Osteocyte (in vitro differentiated cells): ENCODE measurements around the gene RFT1. TPM values are rescaled to one million over a fixed set of nuclear protein-coding genes. Genes with fewer than 3 reads are reported as not detected.
"Not testable (repeated sequence)": the region's sequence is repeated elsewhere in the genome, so short reads cannot be mapped to it uniquely, and the experiment has no call there.

Experiments
- DNase-seq: peaks from one replicate; pipeline ENCODE4 v3.0.0; 2021; ENCODE audit warnings: mixed read lengths; ENCODE audit not compliant: unreplicated experiment; ENCODE audit errors: extremely low spot score
- H3K27ac Mint-ChIP-seq: one replicate; pipeline ENCODE4 v1.8.0; 2021; ENCODE audit warnings: mild to moderate bottlenecking, mixed read lengths; ENCODE audit not compliant: unreplicated experiment
- H3K27me3 Mint-ChIP-seq: one replicate; pipeline ENCODE4 v1.8.0; 2021; ENCODE audit warnings: mixed read lengths; ENCODE audit not compliant: unreplicated experiment
- H3K36me3 Mint-ChIP-seq: one replicate; pipeline ENCODE4 v1.8.0; 2021; ENCODE audit warnings: mixed read lengths; ENCODE audit not compliant: unreplicated experiment
- H3K4me1 Mint-ChIP-seq: one replicate; pipeline ENCODE4 v1.8.0; 2021; ENCODE audit warnings: mixed read lengths; ENCODE audit not compliant: unreplicated experiment
- H3K4me3 Mint-ChIP-seq: one replicate; pipeline ENCODE4 v1.8.0; 2021; ENCODE audit warnings: mild to moderate bottlenecking, moderate library complexity, mixed read lengths; ENCODE audit not compliant: unreplicated experiment
- H3K9me3 Mint-ChIP-seq: one replicate; pipeline ENCODE4 v1.8.0; 2021; ENCODE audit warnings: mixed read lengths; ENCODE audit not compliant: unreplicated experiment
- total RNA-seq: library from RNA; stranded (reverse); gene quantifications from 2 replicates; pipeline ENCODE4 v1.2.1, GENCODE V29; 2021
- TF ChIP-seq, protein P1 (sequence below): fragments of 200-600 bp; sonication (generic); IDR thresholded peaks from 2 replicates; pipeline ENCODE4 v1.5.0; 2021; ENCODE audit warnings: antibody characterized with exemption, mild to moderate bottlenecking, moderate library complexity

The RFT1 gene
- total RNA-seq, 1 donor from 2014 or later: 21.4 TPM

DNA sequence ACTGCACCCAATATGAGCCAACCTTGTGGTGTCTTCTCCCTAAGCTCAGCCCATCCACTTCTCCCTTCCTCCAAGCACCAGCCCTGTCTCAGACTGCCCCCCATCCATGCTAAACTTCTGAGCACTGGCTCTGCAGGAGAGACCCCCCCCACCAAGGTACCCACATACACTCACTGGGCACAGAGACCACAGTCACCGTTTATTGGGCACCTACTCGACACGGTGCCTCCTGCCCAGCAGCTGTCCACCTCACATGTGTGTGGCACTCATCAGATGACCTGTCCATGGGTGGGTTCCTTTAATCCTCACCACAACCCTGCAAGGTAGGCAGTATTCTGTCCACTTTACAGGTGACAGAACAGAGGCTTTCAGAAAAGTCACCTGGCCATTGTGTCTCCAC is 62.1 kb downstream of the RFT1 start:
- H3K9me3 Mint-ChIP-seq: no peaks in the 10 kb centered on the region
- no peak overlapping the region for H3K4me3 Mint-ChIP-seq
- DNase-seq: no peak
- peaks cover 15% of the 10 kb centered on the region for H3K27me3 Mint-ChIP-seq
- TF ChIP-seq, protein P1, sequence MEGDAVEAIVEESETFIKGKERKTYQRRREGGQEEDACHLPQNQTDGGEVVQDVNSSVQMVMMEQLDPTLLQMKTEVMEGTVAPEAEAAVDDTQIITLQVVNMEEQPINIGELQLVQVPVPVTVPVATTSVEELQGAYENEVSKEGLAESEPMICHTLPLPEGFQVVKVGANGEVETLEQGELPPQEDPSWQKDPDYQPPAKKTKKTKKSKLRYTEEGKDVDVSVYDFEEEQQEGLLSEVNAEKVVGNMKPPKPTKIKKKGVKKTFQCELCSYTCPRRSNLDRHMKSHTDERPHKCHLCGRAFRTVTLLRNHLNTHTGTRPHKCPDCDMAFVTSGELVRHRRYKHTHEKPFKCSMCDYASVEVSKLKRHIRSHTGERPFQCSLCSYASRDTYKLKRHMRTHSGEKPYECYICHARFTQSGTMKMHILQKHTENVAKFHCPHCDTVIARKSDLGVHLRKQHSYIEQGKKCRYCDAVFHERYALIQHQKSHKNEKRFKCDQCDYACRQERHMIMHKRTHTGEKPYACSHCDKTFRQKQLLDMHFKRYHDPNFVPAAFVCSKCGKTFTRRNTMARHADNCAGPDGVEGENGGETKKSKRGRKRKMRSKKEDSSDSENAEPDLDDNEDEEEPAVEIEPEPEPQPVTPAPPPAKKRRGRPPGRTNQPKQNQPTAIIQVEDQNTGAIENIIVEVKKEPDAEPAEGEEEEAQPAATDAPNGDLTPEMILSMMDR: no peak
- H3K27ac Mint-ChIP-seq: no peak overlapping the region
- H3K4me1 Mint-ChIP-seq: peaks cover 10% of the 10 kb centered on the region
- no peaks in the 10 kb centered on the region for H3K36me3 Mint-ChIP-seq

- Mint-ChIP-seq H3K27me3 (peaks cover 20% of the 10 kb centered on the region), H3K27ac (no peak overlapping the region), H3K4me1 (peaks cover 6% of the 10 kb centered on the region), H3K9me3 (no peaks in the 10 kb centered on the region), H3K36me3 (no peaks in the 10 kb centered on the region), H3K4me3 (no peak overlapping the region)
- no peak for DNase-seq
- TF ChIP-seq, protein P1: no peak
Observed at GRCh38 chr3:53067567-53067966, 62.7 kb downstream of the RFT1 start.

GRCh38 chr3:53065841-53066480 is 64.3 kb downstream of the RFT1 start:
- TF ChIP-seq, protein P1: no peak
- Mint-ChIP-seq H3K9me3 (no peaks in the 10 kb centered on the region), H3K4me3 (no peak overlapping the region), H3K27ac (no peak overlapping the region), H3K27me3 (peaks cover 34% of the 10 kb centered on the region), H3K36me3 (no peaks in the 10 kb centered on the region), H3K4me1 (peaks cover 3% of the 10 kb centered on the region)
- peak; percentile 57 for DNase-seq

GRCh38 chr3:53062905-53063304 is 67.3 kb downstream of the RFT1 start:
- Mint-ChIP-seq H3K4me3 (no peak overlapping the region), H3K27me3 (peaks cover 49% of the 10 kb centered on the region), H3K4me1 (no peaks in the 10 kb centered on the region), H3K27ac (no peak overlapping the region), H3K36me3 (no peaks in the 10 kb centered on the region), H3K9me3 (no peaks in the 10 kb centered on the region)
- DNase-seq: no peak
- TF ChIP-seq, protein P1: no peak

- H3K36me3 Mint-ChIP-seq: no peaks in the 10 kb centered on the region
- no peak overlapping the region for H3K4me3 Mint-ChIP-seq
- TF ChIP-seq, protein P1: no peak
- H3K9me3 Mint-ChIP-seq: no peaks in the 10 kb centered on the region
- H3K27me3 Mint-ChIP-seq: peaks cover 18% of the 10 kb centered on the region
- H3K4me1 Mint-ChIP-seq: no peaks in the 10 kb centered on the region
- no peak for DNase-seq
- no peak overlapping the region for H3K27ac Mint-ChIP-seq
Observed at GRCh38 chr3:53056442-53056841, 73.8 kb downstream of the RFT1 start.

DNA sequence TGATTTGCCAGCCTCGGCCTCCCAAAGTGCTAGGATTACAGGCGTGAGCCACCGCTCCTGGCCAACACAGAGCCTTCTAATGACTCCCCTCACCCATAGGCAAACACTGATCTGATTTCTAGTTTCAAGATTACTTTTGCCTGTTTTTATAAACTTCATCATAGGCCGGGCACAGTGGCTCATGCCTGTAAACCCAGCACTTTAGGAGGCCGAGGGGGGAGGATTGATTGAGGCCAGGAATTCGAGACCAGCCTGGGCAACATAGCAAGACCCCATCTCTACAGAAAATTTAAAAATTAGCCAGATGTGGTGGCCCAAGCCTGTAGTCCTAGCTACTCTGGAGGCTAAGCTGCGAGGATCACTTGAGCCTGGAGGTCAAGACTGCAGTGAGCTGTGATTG is 76.0 kb downstream of the RFT1 start:
- not testable (repeated sequence) for H3K27ac Mint-ChIP-seq, H3K36me3 Mint-ChIP-seq, H3K9me3 Mint-ChIP-seq, H3K27me3 Mint-ChIP-seq, DNase-seq, H3K4me3 Mint-ChIP-seq, H3K4me1 Mint-ChIP-seq
